Fibroblast of pulmonary artery (primary cell): ENCODE measurements around the gene ZNF358.

Experiments used
- DNase-seq: peaks from one replicate; pipeline ENCODE4 v3.0.0-alpha.2; 2010; ENCODE audit warnings: low read depth
- H3K4me3 ChIP-seq: replicated peaks from 2 replicates; pipeline ENCODE4 v1.5.1; 2011; ENCODE audit warnings: low read depth, mild to moderate bottlenecking, control low read depth, low read length, moderate library complexity
- TF ChIP-seq, protein P1 (sequence below): IDR thresholded peaks from 2 replicates; pipeline ENCODE4 v1.5.1; 2011; ENCODE audit warnings: mild to moderate bottlenecking, control low read depth, low read length, inconsistent platforms; ENCODE audit errors: missing control alignments

The ZNF358 gene

DNA sequence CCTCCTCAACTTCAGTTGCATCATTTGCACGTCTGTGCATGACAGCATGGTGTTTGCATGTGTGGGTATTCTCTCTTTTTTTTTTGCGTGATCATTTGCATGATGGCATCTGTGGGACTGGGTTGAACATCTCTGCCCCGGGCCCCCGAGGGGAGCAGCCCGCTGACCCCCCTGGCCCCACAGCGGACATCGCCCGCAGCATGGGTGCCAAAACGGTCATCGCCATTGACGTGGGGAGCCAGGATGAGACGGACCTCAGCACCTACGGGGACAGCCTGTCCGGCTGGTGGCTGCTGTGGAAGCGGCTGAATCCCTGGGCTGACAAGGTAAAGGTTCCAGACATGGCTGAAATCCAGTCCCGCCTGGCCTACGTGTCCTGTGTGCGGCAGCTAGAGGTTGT, 42.8 kb downstream of the ZNF358 start:
- TF ChIP-seq, protein P1, sequence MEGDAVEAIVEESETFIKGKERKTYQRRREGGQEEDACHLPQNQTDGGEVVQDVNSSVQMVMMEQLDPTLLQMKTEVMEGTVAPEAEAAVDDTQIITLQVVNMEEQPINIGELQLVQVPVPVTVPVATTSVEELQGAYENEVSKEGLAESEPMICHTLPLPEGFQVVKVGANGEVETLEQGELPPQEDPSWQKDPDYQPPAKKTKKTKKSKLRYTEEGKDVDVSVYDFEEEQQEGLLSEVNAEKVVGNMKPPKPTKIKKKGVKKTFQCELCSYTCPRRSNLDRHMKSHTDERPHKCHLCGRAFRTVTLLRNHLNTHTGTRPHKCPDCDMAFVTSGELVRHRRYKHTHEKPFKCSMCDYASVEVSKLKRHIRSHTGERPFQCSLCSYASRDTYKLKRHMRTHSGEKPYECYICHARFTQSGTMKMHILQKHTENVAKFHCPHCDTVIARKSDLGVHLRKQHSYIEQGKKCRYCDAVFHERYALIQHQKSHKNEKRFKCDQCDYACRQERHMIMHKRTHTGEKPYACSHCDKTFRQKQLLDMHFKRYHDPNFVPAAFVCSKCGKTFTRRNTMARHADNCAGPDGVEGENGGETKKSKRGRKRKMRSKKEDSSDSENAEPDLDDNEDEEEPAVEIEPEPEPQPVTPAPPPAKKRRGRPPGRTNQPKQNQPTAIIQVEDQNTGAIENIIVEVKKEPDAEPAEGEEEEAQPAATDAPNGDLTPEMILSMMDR, result no peak
- no peak overlapping the region for H3K4me3 ChIP-seq
- DNase-seq, result no peak

DNA sequence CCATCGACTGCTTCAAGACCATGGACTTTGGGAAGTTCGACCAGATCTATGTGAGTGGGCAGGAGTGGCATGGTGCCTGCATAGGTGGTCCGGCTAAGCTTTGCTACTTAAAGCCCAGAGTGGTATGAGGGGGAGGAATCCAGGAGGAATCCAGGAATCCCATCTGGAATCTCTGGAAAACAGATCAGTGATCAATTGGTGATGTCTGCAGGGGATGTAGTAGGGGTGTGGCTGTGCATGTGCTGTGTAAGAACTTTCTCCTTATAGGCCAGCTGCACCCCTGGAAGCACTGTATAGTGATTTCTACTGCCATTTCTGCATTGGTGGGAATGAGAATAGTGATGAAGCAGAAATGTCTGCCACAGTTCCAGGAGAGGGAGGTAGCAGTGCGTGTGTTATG, 43.2 kb downstream of the ZNF358 start:
- no peak overlapping the region for H3K4me3 ChIP-seq
- no peak for DNase-seq
- TF ChIP-seq, protein P1, result no peak

DNA sequence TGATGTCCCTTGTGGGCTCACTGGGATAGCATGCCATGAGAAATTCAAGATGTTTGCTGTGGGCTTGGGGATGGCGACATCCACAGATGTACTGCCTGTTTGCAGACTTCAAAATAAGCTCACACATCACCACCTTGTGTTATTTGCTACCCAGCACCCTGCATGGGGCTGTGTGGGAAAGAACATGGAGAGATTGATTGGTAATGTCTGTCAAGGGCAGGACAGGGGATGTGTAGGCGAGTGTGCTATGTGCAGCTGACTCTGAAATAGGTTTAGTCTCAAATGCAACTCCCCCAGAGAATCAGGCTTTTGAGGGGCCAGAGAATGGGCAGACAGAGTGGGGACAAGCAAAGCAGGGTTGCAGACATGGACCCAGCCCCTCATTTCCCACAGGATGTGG, 44.4 kb downstream of the ZNF358 start:
- no peak overlapping the region for H3K4me3 ChIP-seq
- TF ChIP-seq, protein P1, result no peak
- no peak for DNase-seq

DNA sequence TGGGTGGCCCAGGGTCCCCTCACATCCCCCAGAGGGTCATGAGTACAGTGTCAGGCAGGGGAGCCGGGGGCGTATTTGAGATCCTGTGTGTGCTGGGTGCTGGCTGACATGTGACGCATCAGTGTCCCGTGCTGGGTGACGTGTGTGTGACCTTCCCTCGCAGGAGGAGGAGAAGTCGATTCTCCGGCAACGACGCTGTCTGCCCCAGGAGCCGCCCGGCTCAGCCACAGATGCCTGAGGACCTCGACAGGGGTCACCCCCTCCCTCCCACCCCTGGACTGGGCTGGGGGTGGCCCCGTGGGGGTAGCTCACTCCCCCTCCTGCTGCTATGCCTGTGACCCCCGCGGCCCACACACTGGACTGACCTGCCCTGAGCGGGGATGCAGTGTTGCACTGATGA, 45.4 kb downstream of the ZNF358 start:
- no peak for DNase-seq
- no peak overlapping the region for H3K4me3 ChIP-seq
- TF ChIP-seq, protein P1, result no peak

DNA sequence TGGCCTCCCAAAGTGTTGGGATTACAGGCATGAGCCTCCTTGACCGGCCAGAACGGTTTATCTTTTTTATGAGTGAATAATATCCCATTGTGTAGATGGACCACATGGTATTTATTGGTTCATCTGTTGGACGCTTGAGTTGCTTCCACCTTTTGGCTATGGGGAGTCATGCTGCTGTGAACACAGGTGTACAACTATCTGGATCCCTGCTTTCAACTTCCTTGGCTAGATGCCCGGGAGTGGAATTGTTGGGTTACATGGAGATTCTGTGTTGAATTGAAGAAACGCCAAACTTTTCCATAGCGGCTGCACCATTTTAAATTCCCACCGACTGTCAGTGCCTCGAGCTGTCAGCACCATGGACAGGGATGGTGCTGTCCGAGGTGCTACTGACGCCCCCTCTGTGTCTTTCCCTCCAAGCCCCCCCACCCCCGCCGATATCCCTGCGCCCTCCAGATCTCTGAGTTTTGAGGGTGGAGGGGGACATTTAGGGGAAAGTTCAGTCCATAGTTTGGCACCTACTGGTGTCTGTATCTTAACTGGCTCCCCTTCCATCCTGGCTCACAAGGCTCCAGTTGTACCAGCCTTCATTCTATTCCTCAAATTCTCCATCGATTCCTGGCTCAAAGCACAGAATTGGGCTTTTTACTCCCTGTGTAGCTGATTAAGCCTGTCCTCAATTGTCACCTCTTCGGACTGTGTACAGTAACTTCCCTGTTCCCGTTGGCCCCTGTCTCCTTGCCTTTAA, 46.9 kb downstream of the ZNF358 start:
- no peak overlapping the region for H3K4me3 ChIP-seq
- DNase-seq, result no peak
- TF ChIP-seq, protein P1, result no peak

DNA sequence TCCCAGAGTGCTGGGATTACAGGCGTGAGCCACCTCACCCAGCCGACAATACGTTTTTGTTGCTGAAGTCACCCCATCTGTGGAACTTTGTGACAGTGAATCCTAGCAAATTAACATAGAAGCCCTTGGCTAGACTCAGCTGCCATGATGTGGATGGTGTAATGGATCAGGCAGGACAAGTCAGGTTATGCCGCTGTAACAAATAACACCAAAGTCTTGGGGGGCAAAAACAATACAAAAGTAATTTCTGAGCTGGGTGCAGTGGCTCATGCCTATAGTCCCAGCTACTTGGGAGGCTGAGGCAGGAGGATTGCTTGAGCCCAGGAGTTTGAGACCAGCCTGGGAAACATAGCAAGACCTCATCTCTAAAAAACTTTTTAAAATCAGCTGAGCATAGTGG, 49.0 kb downstream of the ZNF358 start:
- TF ChIP-seq, protein P1, result no peak
- no peak for DNase-seq
- no peak overlapping the region for H3K4me3 ChIP-seq

DNA sequence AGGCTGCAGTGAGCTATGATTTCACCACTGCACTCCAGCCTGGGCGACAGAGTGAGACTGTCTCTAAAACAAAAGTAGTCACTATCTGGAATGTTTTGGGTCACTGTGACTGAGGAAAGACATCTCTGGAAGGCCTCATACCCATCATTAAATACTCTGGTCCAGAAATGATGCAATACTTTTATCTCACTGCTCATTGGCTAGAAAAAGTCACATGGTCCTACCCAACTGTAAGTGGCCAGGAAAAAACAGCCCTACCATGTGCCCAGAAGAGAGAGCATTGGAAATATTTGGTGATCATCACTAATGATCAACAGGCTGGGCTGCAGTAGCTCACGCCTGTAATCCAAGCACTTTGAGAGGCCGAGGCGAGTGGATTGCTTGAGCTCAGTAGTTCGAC, 49.4 kb downstream of the ZNF358 start:
- H3K4me3 ChIP-seq, result no peak overlapping the region
- DNase-seq, result no peak
- TF ChIP-seq, protein P1, result no peak
